HG02884 (cell line): ENCODE data around the gene WBP1L.
"Not testable (repeated sequence)": the region's sequence is repeated elsewhere in the genome, so short reads cannot be mapped to it uniquely, and the experiment has no call there.

Source experiments
- ATAC-seq: cut with Tn5 transposase; IDR thresholded peaks from one replicate; pipeline ENCODE4 v1.9.1; 2021; ENCODE audit warnings: mild to moderate bottlenecking, moderate library complexity; ENCODE audit not compliant: unreplicated experiment

The WBP1L gene

GRCh38 chr10:102743588-102744373 lies at the start of gene WBP1L:
WBP1L (plus strand) TSS chr10:102743948; CDS start chr10:102744054, 106 bp downstream.
- ATAC-seq = peak; percentile 91

GRCh38 chr10:102695401-102695800 lies 48.3 kb upstream of the WBP1L start:
- ATAC-seq = not testable (repeated sequence)

- ATAC-seq = no peak
Measured at GRCh38 chr10:102696736-102697135, 47.0 kb upstream of the WBP1L start.

GRCh38 chr10:102698894-102699293 lies 44.9 kb upstream of the WBP1L start:
- ATAC-seq = no peak

GRCh38 chr10:102701272-102701671 lies 42.5 kb upstream of the WBP1L start:
- ATAC-seq = no peak

- no peak for ATAC-seq
Measured at GRCh38 chr10:102701796-102702195, 42.0 kb upstream of the WBP1L start.

- ATAC-seq = no peak
Measured at GRCh38 chr10:102702742-102703141, 41.0 kb upstream of the WBP1L start.

GRCh38 chr10:102704915-102705314 lies 38.8 kb upstream of the WBP1L start:
- no peak for ATAC-seq

- ATAC-seq = no peak
Measured at GRCh38 chr10:102705531-102705930, 38.2 kb upstream of the WBP1L start.

GRCh38 chr10:102710609-102711008 lies 33.1 kb upstream of the WBP1L start:
- no peak for ATAC-seq

- no peak for ATAC-seq
Measured at GRCh38 chr10:102712089-102712488, 31.7 kb upstream of the WBP1L start.

GRCh38 chr10:102712843-102713538 lies 30.8 kb upstream of the WBP1L start:
- no peak for ATAC-seq

GRCh38 chr10:102713539-102713813 lies 30.3 kb upstream of the WBP1L start:
- no peak for ATAC-seq

GRCh38 chr10:102713814-102714620 lies 29.7 kb upstream of the WBP1L start, which contains the start of gene ARL3:
ARL3 (minus strand) TSS chr10:102714397; CDS start chr10:102714275, 122 bp downstream.
- peak; percentile 71 for ATAC-seq

GRCh38 chr10:102714621-102715455 lies 28.9 kb upstream of the WBP1L start, which contains the start of gene SFXN2:
SFXN2 (plus strand) TSS chr10:102714636; CDS start chr10:102726637, 12,001 bp downstream.
- ATAC-seq = peak; percentile 18

- no peak for ATAC-seq
Measured at GRCh38 chr10:102715880-102716279, 27.9 kb upstream of the WBP1L start.

- ATAC-seq = not testable (repeated sequence)
Measured at GRCh38 chr10:102716900-102717565, 26.7 kb upstream of the WBP1L start.

- ATAC-seq = no peak
Measured at GRCh38 chr10:102718220-102718619, 25.5 kb upstream of the WBP1L start.

- ATAC-seq = no peak
Measured at GRCh38 chr10:102720337-102720736, 23.4 kb upstream of the WBP1L start.

GRCh38 chr10:102720775-102721301 lies 22.9 kb upstream of the WBP1L start:
- ATAC-seq = no peak
